K562 (cell line): ENCODE measurements around the gene CRIM1. TPM values are rescaled to one million over a fixed set of nuclear protein-coding genes. Genes with fewer than 3 reads are reported as not detected.

Experiments used
- ASH1L ChIP-seq: fragments of 450-650 bp; IDR thresholded peaks from 2 replicates; pipeline ENCODE4 v1.6.1; 2018; ENCODE audit warnings: borderline replicate concordance, mild to moderate bottlenecking, low read depth; ENCODE audit not compliant: partially characterized antibody
- BACH1 ChIP-seq: fragments of 200-800 bp; sonication (Bioruptor generic); IDR thresholded peaks from 2 replicates; pipeline ENCODE4 v1.6.1; 2016; ENCODE audit warnings: missing genetic modification characterization, missing compliant biosample characterization
- BDP1 ChIP-seq: IDR thresholded peaks from 3 replicates; pipeline ENCODE4 v1.6.1; 2011; ENCODE audit not compliant: insufficient read length, insufficient read depth
- CUX1 ChIP-seq: fragments of 200-800 bp; sonication (Bioruptor generic); IDR thresholded peaks from 2 replicates; pipeline ENCODE4 v1.6.1; 2016; ENCODE audit warnings: missing genetic modification characterization, missing compliant biosample characterization
- DEAF1 ChIP-seq: fragments of 450-650 bp; formaldehyde crosslinking; IDR thresholded peaks from 2 replicates; pipeline ENCODE4 v1.4.0; 2020; ENCODE audit warnings: mild to moderate bottlenecking, moderate library complexity
- ERF ChIP-seq: fragments of 450-650 bp; formaldehyde crosslinking; IDR thresholded peaks from 2 replicates; pipeline ENCODE4 v1.4.0; 2020; ENCODE audit warnings: mild to moderate bottlenecking, mixed read lengths
- GTF2B ChIP-seq: IDR thresholded peaks from 2 replicates; pipeline ENCODE4 v1.6.1; 2011; ENCODE audit not compliant: insufficient read length; ENCODE audit errors: extremely low read depth
- ID3 ChIP-seq, 2 experiments: fragments of 250-450 bp in 1 of 2; fragments of 450-650 bp in 1 of 2; sonication (Bioruptor Pico) in 1 of 2; IDR thresholded peaks; 2 replicates each; pipeline versions ENCODE4 v1.6.1 to v1.8.0; 2016 to 2021; ENCODE audit warnings: mild to moderate bottlenecking in 2 of 2, moderate library complexity in 2 of 2, missing compliant biosample characterization in 1 of 2, missing genetic modification characterization in 1 of 2
- ILK ChIP-seq: fragments of 450-650 bp; IDR thresholded peaks from 2 replicates; pipeline ENCODE4 v1.6.1; 2016; ENCODE audit warnings: missing genetic modification characterization, low read depth, mild to moderate bottlenecking, missing compliant biosample characterization, moderate library complexity, borderline replicate concordance
- NCOA4 ChIP-seq: fragments of 450-650 bp; IDR thresholded peaks from 2 replicates; pipeline ENCODE4 v1.6.1; 2018; ENCODE audit warnings: mild to moderate bottlenecking; ENCODE audit not compliant: partially characterized antibody
- NCOA6 ChIP-seq: fragments of 450-650 bp; IDR thresholded peaks from 2 replicates; pipeline ENCODE4 v1.6.1; 2017; ENCODE audit warnings: mild to moderate bottlenecking
- POLR2AphosphoS2 ChIP-seq: IDR thresholded peaks from 2 replicates; pipeline ENCODE4 v1.6.1; 2012; ENCODE audit warnings: low read length, improper control_type of control experiment
- PRDM10 ChIP-seq: fragments of 450-650 bp; IDR thresholded peaks from 2 replicates; pipeline ENCODE4 v1.6.1; 2018; ENCODE audit not compliant: partially characterized antibody
- ZNF77 ChIP-seq: fragments of 250-450 bp; sonication (Bioruptor Pico); IDR thresholded peaks from 2 replicates; pipeline ENCODE4 v1.5.0; 2020
- polyA plus RNA-seq, 8 experiments: library from polyadenylated mRNA; depleted of rRNA in 4 of 8; stranded (reverse) in 5 of 8; unstranded in 3 of 8; fragments of >200 nt; fragmentation: Nextera tagmentation in 2 of 8; fragmentation: Illumina TruSeq in 1 of 8; extraction: Ambion mirVana in 2 of 8; extraction: Trizol in 1 of 8; gene quantifications; 2 replicates each; pipeline versions ENCODE4 v1.2.1 to v1.2.3, GENCODE V29; 2011 to 2014; ENCODE audit warnings: inconsistent platforms in 1 of 8, missing spikeins in 1 of 8
- total RNA-seq, 7 experiments: library from RNA; depleted of rRNA in 6 of 7; stranded (reverse); fragments of >200 nt in 6 of 7; fragmentation: Illumina TruSeq in 2 of 7; extraction: Trizol in 2 of 7; gene quantifications; 2 replicates each; pipeline versions ENCODE4 v1.2.1 to v1.2.3, GENCODE V29; 2011 to 2021; ENCODE audit warnings: low replicate concordance in 1 of 7

The CRIM1 gene
- total and polyA plus RNA-seq, 9 of the 15 experiments (the other 6 are each of a cell fraction or from before 2014, with no cell fraction given) = 0.01 to 0.36 (median 0.06) TPM; not detected in 1

- TF ChIP-seq CUX1 (CRISPR knock-in tag) (no peak), GTF2B (no peak), ERF (CRISPR knock-in tag) (no peak), BACH1 (tag) (no peak), NCOA4 (no peak), DEAF1 (CRISPR knock-in tag) (no peak), ILK (tag) (no peak), BDP1 (no peak), ID3 (CRISPR knock-in tag; IDR thresholded peaks at IDR 0.05) (no peak), ID3 (tag; IDR thresholded peaks at IDR 0.05) (no peak), PRDM10 (no peak), ASH1L (no peak), NCOA6 (no peak), ZNF77 (CRISPR knock-in tag) (no peak), POLR2AphosphoS2 (no peak)
Measured at GRCh38 chr2:36451512-36451911, 95.9 kb downstream of the CRIM1 start (continued).
